IPS DF 4.7 (cell line): Measurements from ENCODE around the gene MSH5.

Experiments used
- DNase-seq: peaks from one replicate; pipeline ENCODE4 v3.0.0-alpha.2; 2013; ENCODE audit warnings: low spot score; ENCODE audit errors: extremely low read depth

Gene MSH5

GRCh38 chr6:31729515-31729978 lies 10.3 kb upstream of the MSH5 start:
- DNase-seq, result peak; percentile 71

- peak; percentile 46 for DNase-seq
Observed at GRCh38 chr6:31729979-31730630, 9.7 kb upstream of the MSH5 start.

- DNase-seq, result no peak
Observed at GRCh38 chr6:31730631-31731086, 9.1 kb upstream of the MSH5 start.

GRCh38 chr6:31732029-31732428 lies 7.8 kb upstream of the MSH5 start:
- no peak for DNase-seq

- DNase-seq, result no peak
Observed at GRCh38 chr6:31733734-31734133, 6.1 kb upstream of the MSH5 start.

- no peak for DNase-seq
Observed at GRCh38 chr6:31734247-31734820, 5.5 kb upstream of the MSH5 start.

DNA sequence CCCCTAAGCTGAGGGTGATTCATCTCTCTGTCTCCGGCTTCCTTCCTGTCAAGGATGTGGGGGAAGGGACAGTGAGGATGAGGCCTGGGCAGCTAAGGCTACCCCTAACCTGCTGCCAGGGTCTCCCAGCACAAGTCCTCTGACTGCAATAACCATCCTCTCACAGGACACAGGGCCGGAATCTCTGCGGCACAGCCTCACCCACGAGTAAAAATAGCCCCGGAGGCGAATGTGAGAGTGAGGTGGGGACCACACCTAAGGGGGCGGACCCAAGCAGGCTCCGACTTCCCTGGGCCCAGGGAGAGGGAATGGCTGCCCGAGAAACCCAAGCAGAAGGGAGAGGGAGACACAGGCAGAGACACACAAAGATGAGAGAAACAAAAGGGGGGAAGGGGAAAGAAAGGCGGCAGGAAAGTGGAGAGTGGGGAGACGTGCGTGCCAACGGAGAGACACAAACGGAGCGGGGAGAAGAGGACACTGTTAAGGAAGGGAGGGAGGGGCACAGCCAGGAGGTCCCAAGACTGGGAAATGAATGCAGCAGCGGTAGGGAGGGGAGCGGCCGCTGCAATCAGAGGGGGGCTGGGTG lies 4.9 kb upstream of the MSH5 start:
- DNase-seq, result peak; percentile 49

GRCh38 chr6:31736021-31736767 lies 3.6 kb upstream of the MSH5 start, which contains the start of gene CLIC1:
CLIC1 (minus strand) TSS chr6:31736530; CDS start chr6:31736300, 230 bp downstream.
- no peak for DNase-seq

DNA sequence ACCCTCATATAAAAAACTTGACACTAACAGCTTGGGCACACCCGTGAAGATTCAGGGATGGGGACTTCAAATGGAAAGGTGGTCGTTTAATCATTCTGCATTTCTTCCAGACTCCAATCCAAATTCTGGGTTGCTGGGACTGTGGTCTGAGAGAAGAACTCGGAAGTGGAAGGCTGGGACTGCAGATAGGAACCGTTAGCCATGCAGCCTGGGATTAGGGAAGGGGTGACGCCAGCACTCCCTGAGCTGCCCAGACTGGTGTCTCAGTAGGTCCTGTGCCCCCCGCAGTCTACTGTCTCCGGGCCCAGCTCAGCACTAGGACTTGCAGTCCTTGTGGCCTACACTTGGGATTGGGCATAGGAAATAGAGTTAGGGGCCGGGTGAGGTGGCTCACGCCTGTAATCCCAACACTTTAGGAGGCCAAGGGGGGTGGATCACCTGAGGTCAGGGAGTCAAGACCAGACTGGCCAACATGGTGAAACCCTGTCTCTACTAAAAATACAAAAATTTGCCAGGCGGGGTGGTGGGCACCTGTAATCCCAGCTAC lies 3.0 kb upstream of the MSH5 start:
- DNase-seq, result no peak

- no peak for DNase-seq
Observed at GRCh38 chr6:31737315-31737990, 2.4 kb upstream of the MSH5 start.

- DNase-seq, result no peak
Observed at GRCh38 chr6:31737991-31738979, 1.5 kb upstream of the MSH5 start.

- no peak for DNase-seq
Observed at GRCh38 chr6:31740397-31741223, 805 bp downstream of the MSH5 start.

GRCh38 chr6:31741815-31742214 lies 2.0 kb downstream of the MSH5 start:
- DNase-seq, result no peak

DNA sequence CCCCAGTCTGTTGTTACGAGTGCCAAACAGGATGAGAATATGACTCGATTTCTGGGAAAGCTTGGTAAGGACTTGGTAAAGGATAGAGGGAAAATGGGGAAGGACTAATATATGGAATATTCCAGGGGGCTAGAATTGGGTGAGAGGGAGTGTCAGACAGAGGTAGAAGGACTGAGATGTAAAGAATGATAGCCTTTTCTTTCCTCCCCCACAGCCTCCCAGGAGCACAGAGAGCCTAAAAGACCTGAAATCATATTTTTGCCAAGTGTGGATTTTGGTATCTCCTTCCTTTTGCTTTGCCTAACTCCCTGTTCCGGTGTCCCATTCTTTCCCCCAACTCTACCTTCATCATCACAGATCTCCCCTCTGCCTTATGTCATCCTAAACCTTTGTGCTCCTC lies 3.1 kb downstream of the MSH5 start:
- DNase-seq, result no peak

GRCh38 chr6:31744422-31744821 lies 4.6 kb downstream of the MSH5 start:
- DNase-seq, result no peak

DNA sequence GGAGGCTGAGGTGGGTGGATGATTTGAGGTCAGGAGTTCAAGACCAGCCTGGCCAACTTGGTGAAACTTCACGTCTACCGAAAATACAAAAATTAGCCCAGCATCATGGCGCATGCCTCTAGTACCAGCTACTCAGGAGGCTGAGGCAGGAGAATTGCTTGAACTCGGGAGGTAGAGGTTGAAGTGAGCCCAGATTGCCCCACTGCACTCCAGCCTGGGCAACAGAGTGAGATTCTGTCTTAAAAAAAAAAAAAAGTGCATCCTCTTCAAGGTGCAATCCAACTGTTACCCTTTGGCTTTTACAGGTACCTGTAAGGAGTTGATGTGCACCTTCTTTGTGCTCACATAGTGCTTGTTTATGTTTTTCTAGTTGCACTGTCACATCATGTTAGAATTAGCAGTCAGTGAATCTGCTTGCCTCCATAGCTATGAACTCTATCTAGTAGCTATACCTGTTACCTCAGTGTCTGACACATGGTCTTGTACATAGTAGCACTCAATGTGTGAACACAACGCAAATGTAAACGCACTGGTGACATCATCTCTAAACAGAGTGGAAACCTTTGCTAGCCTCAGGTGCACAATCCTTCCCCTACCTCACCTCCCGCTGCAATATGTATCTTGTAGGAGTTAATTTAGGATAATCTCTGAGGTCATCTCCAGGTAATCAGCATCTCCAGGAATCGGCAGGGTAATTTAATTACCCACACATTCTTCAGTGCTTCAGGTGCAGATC lies 9.7 kb downstream of the MSH5 start:
- no peak for DNase-seq

- no peak for DNase-seq
Observed at GRCh38 chr6:31750411-31751022, 10.7 kb downstream of the MSH5 start.

DNA sequence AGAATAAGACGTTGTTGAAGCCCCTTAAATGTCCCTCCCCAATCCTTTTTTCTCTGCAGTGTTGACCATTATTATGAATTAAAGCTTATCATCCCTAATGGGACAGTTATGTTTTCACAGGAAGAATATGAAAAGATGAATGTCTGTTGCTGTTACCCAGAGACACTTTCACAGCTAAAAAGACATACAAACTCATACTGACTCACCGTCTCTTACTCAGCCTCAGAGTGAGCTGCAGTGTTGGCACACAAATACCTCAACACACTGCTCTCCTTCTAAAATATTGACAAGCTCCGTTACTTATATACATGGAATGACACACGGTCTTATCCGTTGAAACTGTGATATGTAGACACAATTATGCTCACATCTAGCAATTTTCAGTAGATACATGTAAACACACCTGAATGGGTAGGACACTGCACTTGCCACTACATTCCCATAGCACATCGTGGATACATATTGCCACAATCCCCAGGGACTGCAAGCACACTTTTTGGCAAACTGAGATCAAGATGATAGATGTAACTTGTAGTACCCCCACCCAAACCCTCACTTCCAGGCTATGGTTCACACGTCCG lies 13.0 kb downstream of the MSH5 start:
- no peak for DNase-seq
